Skin of body (tissue), 2 donors: Measurements from ENCODE around the gene EZR. TPM values are rescaled to one million over a fixed set of nuclear protein-coding genes. Genes with fewer than 3 reads are reported as not detected.
"Not testable (repeated sequence)": the region's sequence is repeated elsewhere in the genome, so short reads cannot be mapped to it uniquely, and the experiment has no call there.

Experiments used
- DNase-seq: peaks from one replicate; lab custom pipeline; 2025; lab: John Stamatoyannopoulos, UW
- total RNA-seq: library from RNA; depleted of rRNA; stranded (reverse); fragments of >200 nt; gene quantifications from one replicate; pipeline ENCODE4 v1.2.3, GENCODE V29; 2014

Gene EZR
- total RNA-seq, 1 donor from 2014 or later: 108 TPM

DNA sequence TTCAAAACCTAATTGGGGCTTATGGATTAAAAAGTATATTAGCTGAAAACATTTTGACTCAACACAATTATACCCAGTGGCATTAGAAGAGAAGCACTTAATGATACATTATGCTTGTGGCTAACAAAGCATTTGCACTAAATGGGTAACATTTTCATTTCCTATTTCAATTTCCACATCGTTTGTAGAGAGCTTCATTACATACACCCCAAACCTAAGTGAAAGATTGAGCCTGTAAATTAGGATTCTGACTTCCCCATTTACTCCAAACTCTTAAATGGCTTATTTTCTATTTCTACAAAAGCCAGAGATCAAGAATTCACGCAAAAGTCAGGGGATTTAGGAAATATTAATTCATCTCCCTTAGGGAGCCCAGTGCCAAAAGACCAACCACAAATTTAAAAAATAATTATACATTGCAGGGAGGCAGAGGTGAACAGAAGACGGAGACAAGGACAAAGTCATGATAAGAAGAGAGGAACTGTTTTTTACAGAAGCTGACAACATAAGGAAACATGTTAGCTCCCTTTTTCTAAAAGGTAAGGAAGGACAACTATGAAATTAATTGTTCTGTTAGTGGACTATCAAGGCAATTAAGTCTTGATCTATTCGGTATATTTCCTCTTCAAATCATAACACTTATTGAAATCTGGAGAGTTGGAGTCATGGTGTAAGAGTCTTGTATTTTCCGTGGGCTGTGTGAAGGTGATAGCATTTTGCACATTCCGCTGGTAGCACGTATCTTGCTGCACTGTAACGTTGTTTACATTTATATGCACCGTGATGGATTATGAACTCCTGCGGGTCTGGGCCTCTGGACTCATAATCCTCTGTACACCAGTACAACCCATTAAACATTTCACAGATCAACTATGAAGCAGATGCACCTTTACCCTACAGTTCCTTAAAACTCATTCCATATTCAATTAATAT, 24.8 kb upstream of the EZR start:
- DNase-seq: no peak

DNA sequence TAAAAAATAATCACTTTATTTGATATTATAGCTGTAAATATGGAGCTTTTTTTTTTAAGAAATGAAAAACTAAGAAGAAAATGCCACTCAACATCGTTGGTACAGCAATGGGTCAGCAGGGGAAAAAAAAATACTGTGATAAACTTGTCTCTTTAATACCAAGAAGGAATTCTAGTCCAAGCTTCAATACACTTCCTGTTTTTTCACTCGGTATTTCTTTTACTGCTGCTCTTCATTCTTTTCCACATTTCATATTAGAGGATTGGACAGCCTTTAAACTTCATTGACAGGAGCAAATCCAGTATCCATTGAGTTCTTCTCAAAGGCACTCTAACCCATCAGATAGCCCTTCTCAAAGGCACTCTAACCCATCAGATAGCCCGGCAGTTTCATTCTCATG, 22.2 kb upstream of the EZR start:
- DNase-seq: no peak

DNA sequence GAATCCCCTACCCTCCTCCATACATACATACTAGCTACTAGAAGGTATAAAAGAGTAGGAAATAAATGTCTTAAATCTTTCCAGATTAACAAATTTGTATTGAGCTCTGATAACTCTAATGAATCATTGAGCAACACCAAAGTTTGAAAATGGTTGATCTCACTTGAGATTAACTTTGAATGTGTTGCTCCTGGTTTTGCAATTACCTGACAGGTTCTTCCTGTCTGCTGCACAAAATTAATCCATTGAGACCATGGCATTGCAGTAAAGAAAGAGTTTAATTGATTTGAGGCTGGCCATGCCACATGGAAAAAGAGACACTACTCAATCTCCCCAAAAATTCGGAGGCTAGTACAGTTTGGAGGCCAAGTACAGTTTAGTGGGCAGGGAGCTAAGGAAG, 21.3 kb upstream of the EZR start:
- DNase-seq: no peak

DNA sequence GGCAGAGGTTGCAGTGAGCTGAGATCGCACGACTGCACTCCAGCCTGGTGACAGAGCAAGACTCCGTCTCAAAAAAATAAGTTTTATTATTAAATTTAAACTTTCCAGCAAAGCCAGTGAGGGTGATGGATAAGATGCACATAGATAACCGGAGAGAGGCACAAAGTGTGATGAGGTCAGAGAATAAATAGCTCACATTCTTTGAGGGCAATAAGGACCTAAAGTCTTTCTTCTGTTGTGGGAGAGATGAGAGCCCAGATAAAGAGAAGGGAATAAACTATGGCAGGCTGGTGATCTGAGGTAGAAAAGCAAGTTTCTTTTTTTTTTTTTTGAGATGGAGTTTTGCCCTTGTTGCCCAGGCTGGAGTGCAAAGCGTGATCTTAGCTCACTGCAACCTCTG, 20.6 kb upstream of the EZR start:
- DNase-seq: no peak

DNA sequence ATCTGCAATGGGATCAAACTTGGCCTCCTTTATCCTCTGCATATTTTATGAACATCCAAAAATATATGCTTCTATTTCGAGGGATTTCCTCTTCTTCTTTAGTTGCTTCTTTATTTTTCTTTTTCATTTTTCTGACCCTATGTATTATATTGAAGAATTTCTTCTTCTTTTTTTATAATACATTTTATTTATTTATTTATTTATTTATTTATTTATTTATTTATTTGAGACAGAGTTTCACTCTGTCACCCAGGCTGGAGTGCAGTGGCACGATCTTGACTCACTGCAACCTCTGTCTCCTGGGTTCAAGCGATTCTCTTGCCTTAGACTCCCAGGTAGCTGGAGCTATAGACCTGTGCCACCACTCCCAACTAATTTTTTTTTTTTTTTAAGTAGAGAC, 19.6 kb upstream of the EZR start:
- DNase-seq: not testable (repeated sequence)

DNA sequence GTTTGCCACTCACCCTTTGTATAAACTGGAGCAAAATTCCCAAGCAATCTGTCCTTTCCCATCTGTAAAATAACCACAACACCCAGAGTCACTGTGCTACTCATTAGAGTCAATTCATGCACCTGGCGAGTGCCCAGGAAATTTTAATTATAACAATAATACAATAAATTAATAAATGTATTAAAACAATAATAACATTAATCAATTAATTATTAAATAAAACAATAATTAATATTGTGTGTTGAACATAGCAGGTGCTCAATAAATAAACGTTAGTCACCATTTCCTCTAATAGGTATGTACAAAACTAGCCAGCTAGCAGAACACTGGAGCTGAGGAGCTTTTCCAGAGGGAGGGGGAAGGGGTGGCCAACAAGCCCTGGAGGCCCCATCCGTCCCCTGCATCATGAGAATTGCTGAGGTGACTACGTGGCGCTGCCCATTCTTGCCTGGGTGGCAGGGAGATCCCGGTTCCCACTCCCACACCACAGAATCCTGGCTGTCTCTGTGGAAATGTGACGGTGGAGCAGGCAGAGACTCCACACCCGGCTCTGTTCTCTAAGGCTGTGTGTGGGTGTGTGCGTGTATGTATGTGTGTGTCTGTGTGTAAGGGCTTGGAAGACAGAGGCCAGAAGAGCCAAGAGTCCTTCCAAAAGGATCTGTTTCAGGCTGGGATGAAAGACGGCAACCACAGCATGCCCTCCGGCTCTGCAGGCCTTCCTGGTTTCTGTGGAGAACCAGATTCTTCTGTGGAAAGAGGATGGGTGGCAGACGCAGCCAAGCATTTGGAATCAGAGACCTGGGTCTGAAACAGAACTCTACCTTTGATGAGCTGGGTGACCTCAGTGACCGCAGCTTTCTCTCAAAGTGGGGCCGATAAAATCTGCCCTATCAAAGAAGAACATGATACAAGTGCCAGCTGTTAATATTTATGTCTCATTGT, 18.8 kb upstream of the EZR start:
- no peak for DNase-seq

DNA sequence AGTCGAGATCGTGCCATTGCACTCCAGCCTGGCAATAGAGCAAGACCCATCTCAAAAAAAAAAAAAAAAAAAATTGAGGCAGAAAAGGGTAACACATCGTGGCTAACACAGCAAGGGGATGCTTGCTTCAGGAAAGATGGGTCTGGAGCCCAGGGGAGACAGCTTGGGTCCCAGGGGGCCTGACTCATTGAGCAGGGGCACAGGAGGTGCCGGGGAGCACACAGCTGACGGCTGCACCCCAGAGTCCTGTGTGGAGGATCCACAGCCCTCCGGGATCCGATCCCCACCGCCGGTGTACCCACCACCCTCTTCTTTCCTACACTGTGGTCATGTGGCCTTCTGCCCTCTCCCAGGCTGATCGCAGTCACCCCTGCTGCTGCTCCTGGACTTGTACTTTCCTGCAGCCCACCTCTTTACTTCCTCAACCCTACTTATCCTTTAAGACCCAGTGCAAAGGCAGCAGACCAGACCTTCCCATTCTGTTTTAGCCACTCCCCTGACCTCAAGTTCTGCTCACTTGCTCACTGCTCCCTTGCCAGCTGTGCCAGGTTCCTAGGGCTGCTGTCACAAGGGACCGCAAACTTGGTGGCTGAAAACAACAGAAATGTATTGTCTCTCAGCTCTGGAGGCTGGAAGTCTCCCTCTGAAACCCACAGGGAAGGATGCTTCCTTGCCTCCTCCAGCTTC, 17.6 kb upstream of the EZR start:
- DNase-seq: no peak

DNA sequence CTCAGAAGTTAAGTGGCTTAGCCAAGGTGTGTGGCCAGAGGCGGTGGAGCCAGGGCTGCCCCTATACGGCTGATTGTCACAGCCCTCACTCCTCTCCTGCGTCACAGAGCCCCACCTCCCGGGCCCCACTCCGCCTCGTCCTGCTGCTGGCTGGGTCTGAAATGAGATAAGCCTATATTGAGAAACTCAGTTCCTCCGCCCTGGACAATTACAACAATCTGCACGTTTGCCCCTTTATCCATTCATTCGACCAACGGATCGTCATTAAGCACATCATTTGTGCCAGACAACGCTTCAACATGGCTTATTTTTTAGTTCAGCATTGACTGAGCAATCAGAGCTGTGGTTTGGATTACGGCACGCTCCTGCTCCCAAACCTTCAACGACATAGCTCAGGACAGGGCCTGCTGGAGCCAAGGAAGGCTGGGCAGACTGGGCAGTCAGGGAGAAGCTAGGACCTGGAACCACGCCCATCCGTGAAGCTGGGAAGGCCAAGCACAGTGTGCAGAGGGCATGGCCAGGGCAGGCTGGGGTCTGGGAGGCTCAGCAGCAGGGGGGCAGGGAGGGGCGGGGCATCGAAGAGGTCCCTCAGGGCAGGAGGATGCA, 16.6 kb upstream of the EZR start:
- no peak for DNase-seq

DNA sequence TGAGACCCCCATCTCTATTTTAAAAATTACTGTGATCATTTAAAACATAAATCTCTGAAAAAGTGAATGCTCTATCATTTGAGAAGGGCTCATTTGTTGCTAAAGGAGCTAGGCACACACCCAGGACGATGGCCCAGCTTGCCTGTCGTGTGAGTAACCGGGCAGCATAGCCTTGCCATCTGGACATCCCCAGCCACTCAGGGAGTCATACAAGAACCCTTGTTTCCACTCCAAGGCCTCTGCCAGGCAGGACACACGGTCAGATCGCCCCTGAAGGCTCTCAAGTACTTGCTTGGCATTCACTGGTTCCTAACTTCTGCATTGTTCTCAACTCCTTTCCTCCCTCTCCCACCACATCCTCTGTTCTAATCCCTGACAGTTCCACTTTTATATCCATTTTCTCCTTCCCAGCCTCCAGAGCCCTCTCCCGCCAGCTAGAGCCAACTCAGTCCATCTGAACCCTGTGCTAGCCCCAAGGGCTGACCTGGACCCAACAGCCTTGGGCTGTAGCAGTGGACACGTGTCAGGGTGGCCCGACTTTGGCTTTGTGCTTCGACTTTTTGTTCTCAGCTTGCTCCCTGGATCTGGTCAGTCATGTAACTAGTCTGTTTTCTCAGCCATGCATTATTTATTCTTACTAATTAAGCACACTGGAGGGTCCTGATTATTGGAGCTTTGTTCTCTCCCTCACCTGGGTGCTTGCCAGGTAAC, 15.7 kb upstream of the EZR start:
- DNase-seq: no peak

DNA sequence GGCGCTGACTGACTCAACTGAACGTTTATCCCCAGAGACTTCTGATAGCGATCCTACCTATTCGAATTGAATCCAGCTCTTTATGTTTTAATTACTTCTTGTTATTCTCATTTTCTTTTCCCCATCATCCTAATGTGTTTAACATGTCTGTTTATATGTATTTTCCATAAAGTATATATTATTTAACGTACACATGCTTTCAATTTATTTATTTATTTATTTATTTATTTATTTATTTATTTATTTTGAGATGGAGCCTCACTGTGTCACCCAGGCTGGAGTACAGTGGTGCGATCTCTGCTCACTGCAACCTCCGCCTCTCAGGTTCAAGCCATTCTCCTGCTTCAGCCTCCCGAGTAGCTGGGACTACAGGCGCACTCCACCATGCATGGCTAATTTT, 13.6 kb upstream of the EZR start:
- not testable (repeated sequence) for DNase-seq

DNA sequence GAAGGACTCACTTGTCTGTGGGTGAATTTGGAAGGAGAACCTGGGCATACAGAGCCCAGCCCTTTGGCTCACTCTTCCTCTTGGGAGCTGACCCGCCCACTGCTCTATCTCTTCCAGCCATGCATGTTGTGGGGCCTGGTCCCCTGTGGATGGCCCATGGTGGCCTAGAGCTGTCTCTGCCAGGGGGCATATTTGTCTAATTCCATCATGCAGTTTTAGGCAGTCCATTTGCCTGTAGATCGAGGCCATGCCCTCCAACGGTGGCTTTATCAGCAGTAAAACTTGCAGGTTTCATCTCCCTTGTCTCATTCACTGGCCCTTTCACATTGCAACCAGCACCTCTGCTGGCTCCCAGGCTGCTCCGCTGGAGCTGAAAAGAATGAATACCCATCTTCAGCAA, 12.9 kb upstream of the EZR start:
- DNase-seq: no peak

DNA sequence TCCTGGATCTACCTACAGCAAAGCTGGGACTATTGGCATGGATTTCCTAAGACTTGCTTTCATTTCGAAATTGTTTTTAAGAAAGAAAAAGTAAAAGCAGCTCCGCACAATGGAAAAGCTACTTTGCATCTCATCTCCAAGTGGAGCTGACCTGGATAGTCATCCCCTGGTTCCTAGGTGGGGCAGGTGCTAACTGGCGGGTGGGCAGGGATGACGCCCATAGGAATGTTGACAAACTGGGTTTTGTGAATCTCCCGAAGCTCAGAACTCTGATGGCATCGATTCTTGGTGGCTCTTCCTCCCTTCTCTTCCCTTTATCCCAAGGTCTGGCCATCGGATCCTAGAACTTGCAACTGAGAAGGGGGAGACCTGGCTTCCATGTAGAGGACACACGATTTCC, 12.4 kb upstream of the EZR start:
- no peak for DNase-seq

DNA sequence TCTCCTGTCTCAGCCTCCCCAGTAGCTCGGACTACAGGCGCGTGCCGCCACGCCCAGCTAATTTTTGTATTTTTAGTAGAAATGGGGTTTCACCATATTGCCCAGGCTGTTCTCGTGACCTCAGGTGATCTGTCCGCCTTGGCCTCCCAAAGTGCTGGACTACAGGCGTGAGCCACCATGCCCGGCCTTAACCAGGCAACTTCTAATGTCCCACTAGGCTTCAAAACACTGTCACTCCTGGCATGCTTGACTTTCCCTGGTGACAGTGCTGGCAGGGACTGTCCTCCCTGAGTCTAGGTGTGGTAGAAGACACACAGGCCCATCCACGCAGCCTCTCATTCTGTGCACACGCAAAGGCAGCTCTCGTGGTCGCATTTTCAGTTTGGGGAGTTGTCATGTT, 11.6 kb upstream of the EZR start:
- DNase-seq: no peak

DNA sequence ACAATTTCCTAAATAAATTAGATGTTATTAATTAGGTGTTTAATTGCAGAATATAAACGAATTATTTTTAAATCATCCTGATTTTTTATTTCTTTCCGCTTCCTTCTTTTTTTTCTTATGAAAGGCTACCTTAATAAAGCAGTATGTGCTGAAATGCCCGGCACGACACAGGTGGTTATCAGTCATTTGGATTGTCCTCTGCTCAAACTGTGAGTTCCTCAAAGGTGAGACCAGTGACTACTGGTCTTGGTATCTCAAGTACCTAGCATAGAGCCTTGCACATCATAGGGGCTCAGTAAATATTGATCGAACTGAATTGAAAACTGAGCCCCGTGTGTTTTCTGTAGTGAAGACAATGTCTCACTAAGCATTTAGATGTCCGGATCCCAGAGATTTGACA, 9.6 kb upstream of the EZR start:
- DNase-seq: no peak

DNA sequence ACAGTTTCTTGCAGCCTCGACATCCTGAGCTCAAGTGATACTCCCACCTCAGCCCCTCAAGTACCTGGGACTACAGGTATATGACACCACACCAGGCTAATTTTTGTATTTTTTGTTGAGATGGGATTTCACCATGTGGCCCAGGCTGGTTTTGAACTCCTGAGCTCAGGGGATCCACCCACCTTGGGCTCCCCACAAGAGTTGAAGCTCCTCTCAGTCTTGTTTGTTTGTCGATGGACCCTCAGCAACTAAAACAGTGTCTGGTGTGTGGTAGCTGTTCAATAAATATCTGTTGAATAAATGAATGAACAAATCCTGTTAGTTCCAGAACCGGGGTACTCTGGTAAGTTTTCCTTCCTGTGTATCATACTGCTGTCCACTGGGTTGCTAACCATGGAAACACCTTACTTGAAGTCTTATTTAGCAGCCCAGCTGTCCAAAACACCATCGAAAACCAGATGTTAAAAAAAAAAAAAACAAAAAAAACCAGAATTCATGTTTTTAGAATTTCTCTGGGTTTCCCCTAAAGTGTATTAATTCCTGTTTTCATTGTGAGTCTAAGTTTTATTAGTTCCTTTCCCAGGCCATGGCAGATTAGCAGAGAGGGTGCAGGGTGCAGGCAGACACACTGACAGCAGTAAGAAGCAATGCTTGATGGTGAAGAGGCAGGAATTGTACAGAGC, 7.8 kb upstream of the EZR start:
- DNase-seq: no peak

DNA sequence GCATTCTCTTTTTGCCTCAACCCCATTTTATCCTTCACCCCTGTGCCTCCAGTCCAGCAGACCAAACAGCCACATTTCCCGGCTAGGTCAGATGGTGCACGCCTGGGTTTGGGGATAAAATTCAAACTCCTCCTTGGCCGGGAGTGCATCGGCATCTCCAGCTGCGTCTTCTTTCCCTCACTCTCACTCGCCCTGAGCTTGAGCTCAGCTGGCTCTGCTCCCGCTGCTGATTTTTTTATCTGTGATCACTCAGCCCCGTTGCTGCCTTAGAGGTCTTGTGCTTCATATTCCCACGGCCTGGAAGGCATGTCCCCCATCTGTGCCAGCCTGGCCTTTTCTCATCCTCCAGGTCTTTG, 6.8 kb upstream of the EZR start:
- DNase-seq: no peak

DNA sequence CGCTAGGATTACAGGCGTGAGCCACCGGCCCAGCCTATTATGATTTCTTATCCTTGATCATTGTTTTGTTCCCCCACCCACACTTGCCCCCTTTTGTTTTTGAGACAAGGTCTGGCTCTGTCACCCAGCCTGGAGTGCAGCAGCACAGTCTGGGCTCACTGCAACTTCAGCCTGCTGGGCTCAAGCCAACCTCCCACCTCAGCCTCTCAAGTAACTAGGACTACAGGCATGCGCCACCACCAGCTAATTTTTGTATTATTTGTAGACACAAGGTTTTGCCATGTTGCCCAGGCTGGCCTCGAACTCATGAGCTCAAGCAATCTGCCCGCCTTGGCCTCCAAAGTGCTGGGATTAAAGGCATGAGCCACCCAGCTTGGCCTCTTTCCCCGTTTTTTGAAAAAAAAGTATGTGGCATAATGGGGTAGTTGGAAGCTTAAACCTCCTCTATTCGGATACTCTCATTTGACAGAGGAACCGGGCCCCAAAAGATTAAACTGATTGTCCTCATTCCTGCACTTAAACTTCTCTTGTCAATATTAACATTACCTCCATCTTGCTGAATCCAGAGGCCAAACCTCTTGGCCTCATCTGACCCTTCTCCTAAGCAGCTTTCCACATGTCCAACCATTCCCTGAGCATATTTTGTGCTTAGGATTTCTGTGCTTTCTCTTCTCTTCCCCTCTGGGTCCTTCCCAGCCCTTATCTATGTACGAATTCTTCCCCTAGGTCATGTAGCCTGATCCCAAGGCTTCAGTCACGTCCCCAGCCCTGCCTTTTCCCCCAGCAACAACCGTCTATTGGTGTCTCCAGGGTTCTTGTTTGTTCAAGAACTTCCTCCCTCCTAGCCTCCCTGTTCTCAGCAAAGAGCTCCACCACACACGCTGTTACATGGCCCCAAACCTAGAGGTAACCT, 6.1 kb upstream of the EZR start:
- no peak for DNase-seq

DNA sequence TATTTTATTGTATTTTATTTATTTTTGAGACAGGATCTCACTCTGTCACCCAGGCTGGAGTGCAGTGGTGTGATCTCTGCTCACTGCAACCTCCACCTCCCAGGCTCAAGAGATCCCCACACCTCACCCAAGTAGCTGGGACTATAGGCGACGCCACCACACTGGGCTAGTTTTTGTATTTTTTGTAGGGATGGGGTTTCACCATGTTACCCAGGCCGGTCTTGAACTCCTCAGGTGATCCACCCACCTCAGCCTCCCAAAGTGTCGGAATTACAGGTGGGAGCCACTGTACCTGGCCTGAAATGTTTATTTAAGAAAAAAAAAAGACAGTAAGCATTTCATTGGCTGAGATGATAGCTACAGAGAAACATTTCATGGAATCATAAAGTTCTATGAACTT, 4.4 kb upstream of the EZR start:
- DNase-seq: not testable (repeated sequence)

DNA sequence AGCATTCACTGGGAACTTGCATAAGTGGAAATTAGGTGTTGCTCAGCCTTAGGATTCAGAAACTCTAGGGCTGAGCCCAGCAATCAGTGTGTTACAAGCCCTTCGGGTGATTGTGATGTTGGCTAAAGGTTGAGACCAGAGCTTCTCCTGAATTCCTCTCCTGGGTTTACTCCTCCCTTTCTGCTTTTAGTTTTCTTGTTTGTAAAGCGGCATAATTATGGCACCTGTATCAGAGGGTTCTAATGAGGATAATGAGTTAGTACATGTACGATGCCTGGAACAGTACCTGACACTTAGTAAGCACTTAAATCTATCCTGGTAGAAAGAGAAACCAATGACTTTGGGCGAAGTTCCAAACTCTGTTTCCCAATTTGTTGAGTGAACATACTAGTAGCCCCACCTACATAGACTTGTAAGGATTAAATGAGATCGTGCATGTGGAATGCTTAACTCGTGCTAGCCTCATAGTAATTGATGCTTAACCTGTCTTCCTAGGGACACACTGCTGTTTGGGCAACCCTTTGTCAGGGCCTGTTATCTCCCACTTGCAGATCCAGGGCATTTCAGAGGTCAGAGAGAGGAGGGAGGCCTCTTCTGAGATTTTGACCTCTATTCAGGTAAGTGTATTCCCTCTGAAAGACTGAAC, 932 bp upstream of the EZR start:
- no peak for DNase-seq
